Measurements from ENCODE around the gene GSN.

GSN gene

DNA sequence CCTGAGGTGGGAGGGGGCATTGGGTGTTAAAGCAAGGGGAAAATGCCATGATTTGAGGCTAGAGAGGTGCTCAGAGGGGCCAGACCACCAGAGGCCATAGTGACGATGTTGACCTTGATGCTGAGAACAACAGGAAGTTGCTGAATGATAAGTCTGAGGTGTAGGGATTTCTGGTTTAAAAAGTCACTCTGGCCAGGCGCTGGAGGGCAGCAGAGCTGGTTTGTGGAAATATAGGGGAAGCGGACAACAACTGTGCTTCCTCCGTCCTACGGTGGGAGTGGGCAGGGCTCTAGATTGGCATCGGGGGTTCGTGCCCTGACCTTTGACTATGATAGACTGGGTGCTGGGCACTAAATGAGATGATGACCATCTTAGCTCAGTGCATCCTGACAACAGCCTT lies 57.4 kb downstream of the GSN start:
- DNase-seq: no peak

DNA sequence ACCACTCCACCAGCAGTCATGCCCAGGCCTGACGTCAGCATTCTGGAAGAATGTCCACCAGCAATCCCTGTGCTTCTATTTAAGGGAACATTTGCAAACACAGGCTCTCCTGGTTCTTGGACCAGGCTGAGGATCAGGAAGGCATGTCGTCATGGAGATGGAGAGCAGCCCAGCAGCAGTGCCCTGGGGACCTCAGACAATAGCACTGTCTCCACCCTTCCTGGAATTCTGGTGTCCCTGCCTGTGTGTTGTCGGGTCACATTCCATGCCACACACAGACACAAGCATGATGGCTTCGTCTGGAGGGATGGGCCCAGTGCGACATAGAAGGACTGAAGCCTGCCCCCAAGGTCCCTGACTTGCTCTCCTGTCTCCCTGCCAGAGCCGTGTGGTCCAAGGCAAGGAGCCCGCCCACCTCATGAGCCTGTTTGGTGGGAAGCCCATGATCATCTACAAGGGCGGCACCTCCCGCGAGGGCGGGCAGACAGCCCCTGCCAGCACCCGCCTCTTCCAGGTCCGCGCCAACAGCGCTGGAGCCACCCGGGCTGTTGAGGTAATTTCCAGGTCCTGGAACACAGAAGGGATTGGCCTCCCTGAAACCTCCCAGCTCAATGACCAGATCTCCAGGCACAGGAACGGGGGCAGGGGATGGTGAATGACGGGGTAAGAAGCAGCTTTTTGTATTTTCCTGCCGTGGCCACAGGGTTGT lies 58.3 kb downstream of the GSN start:
- DNase-seq: no peak

DNA sequence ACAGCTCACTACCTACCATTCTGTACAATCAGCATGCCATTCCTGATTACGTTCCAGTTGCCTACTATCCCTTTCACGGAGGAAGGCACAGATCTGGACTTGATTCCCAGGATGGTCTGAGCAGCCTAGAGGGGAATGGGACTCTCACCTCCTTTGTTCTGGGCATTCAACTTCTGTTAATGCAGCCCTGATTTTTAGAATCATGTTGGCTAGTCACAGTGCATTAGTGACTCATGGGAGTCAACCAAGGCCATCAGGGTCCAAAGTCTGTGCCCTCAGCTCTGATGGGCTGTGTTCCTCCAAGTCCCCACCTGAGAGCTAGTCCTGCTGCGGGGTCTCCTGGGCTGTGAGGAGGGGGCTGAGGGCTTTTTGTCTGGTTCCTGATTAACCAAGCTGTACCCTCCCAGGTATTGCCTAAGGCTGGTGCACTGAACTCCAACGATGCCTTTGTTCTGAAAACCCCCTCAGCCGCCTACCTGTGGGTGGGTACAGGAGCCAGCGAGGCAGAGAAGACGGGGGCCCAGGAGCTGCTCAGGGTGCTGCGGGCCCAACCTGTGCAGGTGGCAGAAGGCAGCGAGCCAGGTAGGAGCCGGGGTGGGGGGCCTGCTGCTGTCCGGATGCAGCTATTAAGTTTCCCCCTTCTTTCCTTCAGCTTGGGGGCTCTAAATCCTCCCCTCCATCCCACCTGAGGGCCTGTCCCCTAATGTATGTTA lies 59.1 kb downstream of the GSN start:
- DNase-seq: no peak

DNA sequence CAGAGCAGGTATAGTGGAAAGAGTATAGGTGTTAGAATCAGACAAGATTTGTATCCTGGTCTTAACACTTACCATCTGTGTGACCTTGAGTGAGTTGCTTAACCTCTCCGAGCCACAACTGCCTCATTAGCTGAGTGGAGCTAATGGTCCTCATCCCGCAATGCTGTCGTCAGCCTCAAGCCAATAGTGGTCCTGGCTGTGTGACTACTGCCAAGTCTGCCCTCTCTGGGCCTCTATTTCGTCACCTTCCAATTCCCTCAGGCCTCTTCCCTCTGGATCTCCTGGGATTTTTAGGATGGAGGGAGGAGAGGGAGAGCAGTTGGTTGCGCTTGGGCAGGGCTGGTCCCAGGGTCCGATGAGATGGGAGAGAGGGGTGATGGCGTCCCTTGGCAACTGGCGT lies 60.5 kb downstream of the GSN start:
- no peak for DNase-seq

DNA sequence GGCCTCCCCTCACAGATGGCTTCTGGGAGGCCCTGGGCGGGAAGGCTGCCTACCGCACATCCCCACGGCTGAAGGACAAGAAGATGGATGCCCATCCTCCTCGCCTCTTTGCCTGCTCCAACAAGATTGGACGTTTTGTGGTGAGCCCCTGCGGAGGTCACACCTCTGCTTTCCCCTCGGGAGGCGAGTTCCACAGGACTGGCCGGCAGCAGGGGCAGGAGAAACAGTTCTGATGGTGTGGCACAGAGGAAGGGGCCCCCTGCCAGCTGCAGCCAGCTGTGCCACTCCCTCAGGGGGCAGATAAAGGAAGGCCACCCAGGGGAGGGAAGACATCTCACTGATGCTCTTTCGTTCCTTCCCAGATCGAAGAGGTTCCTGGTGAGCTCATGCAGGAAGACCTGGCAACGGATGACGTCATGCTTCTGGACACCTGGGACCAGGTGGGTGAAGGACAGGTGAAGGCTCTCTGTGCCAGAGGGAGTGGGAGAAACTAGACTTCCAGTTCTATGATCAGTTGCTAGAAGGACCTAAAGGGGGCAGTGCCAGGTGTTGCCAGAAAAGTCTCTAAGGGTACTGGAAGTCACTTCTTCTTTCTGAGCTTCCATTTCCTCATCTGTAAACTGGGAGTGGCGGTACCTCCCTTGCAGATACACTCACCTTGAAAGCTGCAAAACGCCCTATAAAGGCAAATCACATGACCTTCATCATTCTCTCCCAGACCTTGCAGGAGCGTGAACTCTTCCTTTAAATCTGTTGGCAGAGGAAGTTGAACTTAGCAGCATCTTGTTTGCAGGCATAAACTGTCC lies 61.1 kb downstream of the GSN start:
- no peak for DNase-seq

DNA sequence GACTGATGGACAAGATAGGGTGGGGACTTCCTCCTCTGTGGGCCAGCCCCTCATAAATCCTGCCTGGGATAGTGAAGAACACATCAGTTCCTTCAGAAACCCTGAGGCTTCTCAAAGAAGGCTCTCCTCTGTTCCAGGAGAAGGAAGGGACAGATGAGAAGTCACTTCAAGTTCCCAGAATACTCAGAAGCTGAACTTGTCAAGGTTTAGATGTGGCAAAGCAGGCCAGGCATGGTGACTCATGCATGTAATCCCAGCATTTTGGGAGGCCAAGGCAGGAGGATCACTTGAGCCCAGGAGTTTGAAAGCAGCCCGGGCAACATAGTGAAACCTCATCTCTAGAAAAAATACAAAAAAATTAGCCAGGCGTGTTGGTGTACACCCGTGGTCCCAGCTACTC lies 63.6 kb downstream of the GSN start:
- no peak for DNase-seq

DNA sequence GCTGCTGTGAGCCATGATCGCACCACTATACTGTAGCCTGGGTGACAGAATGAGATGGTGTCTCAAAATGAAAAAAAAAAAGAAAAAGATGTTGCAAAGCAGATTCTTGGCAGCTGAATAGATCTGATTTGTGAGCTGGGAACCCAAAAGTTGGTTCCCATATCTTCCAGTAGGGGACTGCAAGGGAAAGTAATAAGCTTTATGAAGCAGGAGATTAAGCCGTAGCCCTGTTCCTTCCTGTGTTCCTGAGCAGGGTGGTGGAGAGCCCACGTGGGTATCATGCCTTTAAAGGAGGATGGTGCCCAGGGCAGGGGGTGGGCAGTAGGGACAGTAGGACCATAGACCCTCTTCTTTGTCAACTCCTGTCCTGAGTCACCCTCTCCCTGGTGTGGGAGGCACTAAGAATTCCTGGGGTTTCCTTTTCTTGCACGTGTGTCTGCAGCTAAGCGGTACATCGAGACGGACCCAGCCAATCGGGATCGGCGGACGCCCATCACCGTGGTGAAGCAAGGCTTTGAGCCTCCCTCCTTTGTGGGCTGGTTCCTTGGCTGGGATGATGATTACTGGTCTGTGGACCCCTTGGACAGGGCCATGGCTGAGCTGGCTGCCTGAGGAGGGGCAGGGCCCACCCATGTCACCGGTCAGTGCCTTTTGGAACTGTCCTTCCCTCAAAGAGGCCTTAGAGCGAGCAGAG lies 64.2 kb downstream of the GSN start:
- no peak for DNase-seq

DNA sequence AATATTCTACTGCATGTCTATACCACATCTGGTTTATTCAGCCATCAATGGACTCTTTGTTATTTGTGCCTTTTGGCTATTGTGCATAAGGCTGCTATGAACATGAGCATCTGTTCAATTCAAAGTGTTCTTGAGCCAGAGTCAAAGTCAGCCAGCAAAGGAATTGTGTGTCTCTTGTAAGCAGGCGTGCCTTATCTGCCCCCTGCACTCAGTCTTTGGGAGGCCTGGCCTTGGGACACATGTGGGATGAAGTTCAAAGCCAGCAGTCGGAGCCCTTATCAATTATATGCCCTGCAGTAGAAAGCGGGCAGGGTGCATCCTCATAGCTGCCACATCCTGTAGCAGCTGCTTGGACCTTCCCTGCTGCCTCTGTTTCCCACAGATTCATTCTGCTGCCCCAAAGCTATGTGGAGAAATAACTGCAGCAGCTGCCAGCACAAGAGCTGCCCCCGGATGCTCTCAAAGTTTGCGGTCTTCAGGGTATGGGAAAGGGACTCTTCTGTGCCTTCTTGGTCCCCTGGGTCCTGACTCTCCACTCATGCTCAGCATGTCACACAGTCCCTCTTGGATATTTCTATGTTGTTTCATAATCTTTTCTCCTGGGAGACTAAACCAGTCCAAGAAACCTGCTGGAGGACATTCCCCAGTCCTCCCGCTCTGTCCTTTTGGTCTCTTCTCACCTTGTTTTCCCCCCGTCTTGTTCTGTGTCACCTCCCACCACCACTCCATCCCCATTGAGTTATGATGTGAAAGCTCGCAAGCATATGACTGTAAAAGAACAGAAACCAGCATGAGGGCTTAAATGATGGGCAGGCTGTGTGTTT lies 66.2 kb downstream of the GSN start:
- DNase-seq: no peak

DNA sequence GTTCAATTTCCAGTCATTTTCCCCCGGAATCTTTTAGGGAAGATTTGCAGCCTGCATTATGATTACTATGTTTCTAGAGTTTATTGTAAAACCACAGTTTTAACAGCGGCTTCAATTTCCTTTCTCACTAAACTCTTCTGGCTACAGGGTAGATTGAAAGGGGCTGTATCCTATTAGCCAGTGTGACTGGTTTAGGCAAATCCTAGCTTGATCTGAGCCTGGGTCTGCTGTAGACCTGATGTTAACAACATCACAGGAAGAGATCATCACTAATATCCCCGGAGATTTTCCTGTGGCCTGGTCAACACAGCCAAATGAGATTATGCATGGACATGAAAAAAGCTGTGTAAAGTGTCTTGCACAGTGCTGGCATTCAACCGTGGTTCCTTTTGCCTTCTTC lies 68.7 kb downstream of the GSN start:
- no peak for DNase-seq

DNA sequence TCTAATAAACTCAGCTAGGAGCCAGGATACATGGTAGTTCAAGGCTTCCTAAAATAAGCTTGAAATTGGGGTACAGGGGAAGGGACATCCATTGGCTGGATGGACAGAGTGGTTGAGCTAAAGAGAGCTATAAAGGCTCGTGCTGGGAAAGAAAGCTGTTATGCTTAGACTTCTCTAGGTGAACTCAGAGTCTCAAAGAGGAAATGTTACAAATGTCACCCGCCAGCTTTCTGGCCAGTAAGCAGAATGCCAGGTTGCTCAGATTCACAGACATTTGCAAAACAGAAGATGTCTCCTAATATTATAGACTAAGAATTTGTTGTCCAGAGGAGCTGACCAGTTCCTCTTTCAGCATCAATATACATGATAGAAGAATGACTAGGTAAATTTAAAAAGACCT lies 71.5 kb downstream of the GSN start:
- DNase-seq: no peak

DNA sequence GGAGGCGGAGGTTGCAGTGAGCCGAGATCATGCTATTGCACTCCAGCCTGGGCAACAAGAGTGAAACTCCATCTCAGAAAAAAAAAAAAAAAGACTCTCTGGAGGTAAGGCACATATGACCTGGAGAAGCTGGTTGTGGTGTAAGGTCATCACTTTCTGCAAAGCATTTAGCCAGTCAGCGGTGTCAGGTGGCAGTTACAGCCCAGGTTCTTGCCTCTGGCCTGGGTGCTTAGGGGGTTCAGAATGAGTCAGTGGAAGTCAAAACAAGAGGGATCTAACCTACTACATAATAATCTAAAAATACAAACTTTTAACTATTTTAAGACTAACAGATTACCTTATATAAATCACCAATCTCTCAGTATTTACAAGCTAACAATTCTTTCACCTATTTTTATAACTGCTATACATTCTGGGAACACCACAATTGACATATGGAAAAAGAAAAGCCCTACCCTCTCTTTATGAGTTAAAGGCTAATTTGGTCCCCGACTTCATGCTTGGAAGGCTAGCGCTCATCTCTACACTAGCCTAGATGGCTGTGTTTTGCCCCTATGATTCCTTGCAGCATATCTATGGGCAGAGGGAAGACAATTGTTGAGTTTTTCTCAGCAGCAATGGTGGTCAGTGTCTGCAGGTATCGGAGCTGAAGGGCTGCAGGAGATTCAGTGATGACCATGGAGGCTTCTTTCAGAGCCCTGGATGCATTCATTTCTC lies 72.9 kb downstream of the GSN start:
- no peak for DNase-seq

DNA sequence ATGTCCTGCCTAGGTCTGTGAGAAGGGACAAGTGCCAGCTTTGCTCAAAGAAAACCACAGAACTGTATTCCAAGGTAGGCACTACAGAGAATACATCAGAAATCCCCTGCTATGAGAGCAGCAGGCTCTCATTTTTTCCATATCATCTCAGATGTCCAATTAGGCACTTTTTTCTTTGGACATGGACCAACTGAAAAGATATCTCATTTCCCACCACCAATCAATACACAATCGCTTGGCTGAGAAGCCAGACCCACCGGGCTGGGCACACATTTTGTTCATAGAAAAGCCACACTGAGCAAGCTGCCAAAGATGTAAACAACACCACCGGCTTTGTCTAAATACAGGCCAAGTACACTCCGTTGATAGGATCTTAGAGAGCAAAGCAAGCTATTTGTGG lies 76.2 kb downstream of the GSN start:
- no peak for DNase-seq

DNA sequence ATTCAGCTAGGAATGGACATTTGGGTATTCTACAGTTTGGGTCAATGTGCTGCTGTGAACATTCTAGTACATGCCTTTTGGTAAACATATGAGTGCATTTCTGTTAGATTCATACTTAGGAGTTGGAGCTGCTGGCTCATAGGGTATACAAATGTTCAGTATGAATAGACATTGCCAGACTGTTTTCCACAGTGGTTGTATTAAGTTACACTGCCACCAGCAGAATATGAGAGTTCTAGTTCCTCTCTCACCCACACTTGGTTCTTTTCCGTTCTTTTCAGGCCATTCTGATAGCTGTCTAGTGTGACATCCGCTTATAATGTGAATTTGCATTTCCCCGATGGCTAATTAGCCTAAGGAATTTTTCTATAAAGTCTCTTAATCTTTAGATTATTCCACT lies 77.1 kb downstream of the GSN start:
- no peak for DNase-seq

DNA sequence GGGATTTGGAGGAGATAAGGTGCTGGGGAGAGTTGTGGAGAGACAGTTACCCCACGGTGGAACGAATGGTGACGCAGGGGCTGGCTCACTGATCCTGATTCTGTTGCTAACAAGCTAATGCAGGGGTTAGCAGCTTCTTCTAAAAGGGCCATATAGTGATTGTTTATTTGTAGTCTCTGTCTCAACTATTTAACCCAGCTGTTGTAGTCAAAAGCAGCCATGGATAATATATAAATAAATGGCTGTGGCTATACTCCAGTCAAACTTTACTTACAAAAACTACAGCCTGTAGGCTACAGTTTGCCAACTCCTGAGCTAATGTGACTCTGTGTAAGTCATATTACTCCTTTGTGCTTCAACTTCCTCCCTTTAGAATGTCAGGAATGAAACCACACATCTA lies 80.3 kb downstream of the GSN start:
- DNase-seq: no peak

DNA sequence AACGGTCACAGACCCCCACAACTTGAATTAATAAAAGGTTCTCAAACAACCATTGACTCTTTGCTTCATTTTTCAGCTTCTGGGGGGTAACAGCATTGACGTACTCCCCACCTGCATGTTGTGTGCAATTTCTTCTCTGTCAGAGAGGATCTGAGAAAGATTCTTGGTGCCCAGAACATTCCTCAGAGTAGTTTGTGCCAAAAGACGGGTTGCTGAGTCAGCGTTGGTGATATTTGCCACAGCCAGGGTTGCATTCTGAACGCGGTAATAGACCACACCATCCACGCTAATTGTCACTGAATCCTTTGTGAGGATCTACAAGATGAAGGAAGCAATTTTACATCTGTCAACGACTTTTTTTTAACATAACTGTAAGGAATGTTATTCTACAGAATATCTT lies 81.0 kb downstream of the GSN start:
- no peak for DNase-seq

DNA sequence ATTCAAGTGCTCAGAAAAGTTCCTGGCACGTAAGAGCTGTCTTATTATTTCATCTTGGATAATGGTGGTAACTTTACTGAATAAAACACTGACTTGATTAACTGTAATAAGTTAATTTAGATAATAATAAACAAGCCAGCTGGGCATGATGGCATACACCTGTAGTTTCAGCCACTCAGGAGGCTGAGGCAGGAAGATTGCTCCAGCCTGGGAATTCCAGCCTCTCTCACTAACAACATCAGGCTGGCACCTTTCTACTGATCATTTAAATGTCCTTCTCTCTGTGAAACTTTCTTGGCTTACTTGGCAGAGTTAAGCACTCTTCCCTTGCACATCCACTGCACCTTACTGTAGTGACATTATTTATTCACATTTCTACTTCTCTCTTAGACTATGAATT lies 82.1 kb downstream of the GSN start:
- DNase-seq: no peak

DNA sequence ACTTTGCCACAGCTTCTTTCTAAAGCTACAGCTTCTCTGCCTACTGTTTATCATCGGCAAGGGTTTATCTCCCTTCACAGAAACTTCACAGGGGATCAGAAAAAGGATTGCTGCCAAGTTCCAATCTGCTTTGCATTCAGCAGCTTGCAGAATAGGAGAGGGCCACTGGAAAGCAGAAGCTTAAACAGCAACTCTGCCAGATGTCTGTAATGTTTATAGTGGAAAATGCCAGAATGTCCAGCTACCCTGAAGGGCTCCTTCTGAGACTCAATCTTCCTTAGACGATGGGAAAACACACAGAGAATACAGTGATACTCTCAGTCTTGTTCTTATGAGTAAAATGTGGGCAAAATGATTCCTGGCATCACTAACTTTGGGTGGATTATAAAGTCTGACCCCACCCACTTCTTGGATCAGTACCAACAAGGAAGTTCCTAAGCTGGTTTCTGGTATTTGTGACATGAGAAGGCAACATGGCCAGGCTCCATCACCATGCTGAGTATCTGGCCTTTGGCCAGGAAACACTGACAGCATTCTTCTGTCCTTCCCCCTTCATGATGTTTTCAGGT lies 83.1 kb downstream of the GSN start:
- DNase-seq: peak; percentile 77

DNA sequence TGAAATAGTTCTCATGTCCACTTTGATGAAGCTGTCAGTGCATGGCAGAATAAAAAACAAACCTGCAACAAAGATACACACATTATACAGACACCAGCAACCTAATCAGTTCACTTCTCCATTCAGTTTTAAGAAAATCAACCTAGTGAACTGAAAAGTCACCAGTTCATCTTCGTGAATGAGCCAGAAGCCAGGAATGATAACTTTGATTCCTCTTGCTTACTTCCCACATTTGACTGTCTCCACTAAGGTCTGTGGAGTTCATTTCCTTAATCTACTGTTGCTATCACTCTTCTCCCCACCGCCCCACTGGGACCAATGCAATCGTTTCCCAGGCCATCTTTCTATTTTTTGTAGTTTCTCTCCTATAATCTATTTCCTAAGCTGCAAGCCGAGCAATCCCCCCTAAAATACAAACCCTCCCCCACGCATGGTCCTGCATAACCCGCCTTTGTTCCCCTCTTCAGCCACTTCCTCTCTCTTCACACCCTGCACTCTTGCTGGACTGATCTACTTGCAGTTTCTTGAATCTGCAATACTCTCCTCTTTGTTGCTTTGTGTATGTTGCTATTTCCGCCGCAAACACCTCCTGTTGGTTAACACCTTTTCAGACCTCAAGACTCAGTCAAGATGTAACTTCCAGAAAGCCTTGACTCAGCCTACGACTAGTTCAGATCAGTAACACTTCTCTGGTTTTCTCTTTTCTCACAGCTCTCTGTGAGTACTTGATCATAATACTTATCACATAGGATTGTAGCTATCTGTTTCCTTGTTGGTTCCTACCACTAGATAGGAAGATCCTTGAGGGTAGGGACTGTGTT lies 85.5 kb downstream of the GSN start:
- DNase-seq: no peak

DNA sequence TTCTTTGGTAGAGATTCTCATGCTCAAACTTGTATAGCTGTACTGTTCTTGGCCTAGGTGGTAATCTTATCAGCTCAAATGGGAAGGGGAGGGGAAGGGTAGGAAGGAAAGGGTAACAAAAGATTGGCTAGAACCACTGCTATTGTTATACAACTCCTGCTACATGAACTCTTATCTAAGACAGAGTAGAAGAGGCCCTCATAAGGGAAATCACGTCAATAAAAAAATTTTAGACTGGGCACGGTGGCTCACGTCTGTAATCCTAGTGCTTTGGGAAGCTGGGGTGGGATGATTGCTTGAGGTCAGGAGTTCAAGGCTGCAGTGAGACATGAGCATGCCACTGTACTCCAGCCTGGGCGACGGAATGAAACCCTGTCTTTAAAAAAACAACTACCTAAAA lies 86.2 kb downstream of the GSN start:
- no peak for DNase-seq

DNA sequence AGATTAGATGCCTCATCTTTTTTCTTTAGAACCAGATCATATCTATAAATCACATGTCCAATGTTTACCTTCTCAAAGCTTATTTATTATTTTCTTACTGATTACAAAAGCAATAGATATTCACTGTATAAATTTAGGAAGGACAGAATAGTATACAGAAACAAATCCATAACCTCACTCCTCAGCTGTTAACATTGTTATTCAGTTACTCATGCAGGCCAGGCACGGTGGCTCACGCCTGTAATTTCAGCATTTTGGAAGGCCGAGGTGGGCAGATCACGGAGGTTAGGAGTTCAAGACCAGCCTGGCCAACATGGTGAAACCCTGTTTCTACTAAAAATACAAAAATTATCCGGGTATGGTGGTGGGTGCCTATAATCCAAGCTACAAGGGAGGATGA lies 86.8 kb downstream of the GSN start:
- DNase-seq: no peak

DNA sequence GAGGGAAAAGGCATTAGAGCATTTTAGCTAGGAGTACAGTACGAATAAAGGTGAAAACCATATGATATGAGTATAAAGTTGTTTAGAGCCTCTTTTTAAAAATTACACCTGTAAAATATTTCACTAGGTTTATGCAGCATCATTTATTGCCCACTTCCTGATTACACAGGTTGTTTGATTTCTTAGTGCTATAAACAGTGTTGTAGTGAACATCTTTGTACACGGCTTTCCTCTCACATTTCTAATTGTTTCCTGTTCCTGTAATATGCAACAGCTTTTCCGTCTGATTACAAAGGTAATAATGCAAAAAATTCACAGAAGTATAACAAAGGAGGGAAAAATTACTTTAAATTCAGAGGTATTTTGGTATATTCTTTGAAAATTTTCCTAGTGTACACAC lies 89.0 kb downstream of the GSN start:
- DNase-seq: no peak

Measured in amniotic stem cell (primary cell).